Astrocyte of the hippocampus (primary cell): Measurements from ENCODE around the gene ADGRV1.
"Not testable (repeated sequence)": the region's sequence is repeated elsewhere in the genome, so short reads cannot be mapped to it uniquely, and the experiment has no call there.

ENCODE experiments used
- DNase-seq: peaks from one replicate; pipeline ENCODE4 v3.0.0; 2011; ENCODE audit warnings: low read depth, low spot score

ADGRV1 gene

GRCh38 chr5:90650767-90651166 is 92.2 kb downstream of the ADGRV1 start:
- no peak for DNase-seq

- DNase-seq = no peak
Observed at GRCh38 chr5:90654215-90654614, 95.6 kb downstream of the ADGRV1 start.

- no peak for DNase-seq
Observed at GRCh38 chr5:90655423-90655822, 96.8 kb downstream of the ADGRV1 start.

GRCh38 chr5:90657030-90657429 is 98.4 kb downstream of the ADGRV1 start:
- DNase-seq = no peak

- DNase-seq = no peak
Observed at GRCh38 chr5:90657788-90658187, 99.2 kb downstream of the ADGRV1 start.

GRCh38 chr5:90658620-90659019 is 100.0 kb downstream of the ADGRV1 start:
- DNase-seq = no peak

- DNase-seq = not testable (repeated sequence)
Observed at GRCh38 chr5:90668079-90668565, 109.5 kb downstream of the ADGRV1 start.

GRCh38 chr5:90675222-90675621 is 116.6 kb downstream of the ADGRV1 start:
- no peak for DNase-seq

- peak; percentile 11 for DNase-seq
Observed at GRCh38 chr5:90680921-90681563, 122.4 kb downstream of the ADGRV1 start.

GRCh38 chr5:90682278-90682677 is 123.7 kb downstream of the ADGRV1 start:
- no peak for DNase-seq

- DNase-seq = no peak
Observed at GRCh38 chr5:90685425-90686022, 126.9 kb downstream of the ADGRV1 start.

GRCh38 chr5:90686363-90686762 is 127.8 kb downstream of the ADGRV1 start:
- not testable (repeated sequence) for DNase-seq

- not testable (repeated sequence) for DNase-seq
Observed at GRCh38 chr5:90687458-90687857, 128.9 kb downstream of the ADGRV1 start.

GRCh38 chr5:90689064-90689463 is 130.5 kb downstream of the ADGRV1 start:
- DNase-seq = no peak

GRCh38 chr5:90690307-90690706 is 131.7 kb downstream of the ADGRV1 start:
- no peak for DNase-seq

- DNase-seq = no peak
Observed at GRCh38 chr5:90691533-90691932, 132.9 kb downstream of the ADGRV1 start.

GRCh38 chr5:90696153-90696552 is 137.6 kb downstream of the ADGRV1 start:
- DNase-seq = no peak

- DNase-seq = no peak
Observed at GRCh38 chr5:90700299-90700698, 141.7 kb downstream of the ADGRV1 start.

GRCh38 chr5:90703932-90704331 is 145.3 kb downstream of the ADGRV1 start:
- no peak for DNase-seq

- DNase-seq = no peak
Observed at GRCh38 chr5:90707698-90708097, 149.1 kb downstream of the ADGRV1 start.

GRCh38 chr5:90709323-90710155 is 150.9 kb downstream of the ADGRV1 start:
- DNase-seq = peak; percentile 78

- no peak for DNase-seq
Observed at GRCh38 chr5:90718387-90718786, 159.8 kb downstream of the ADGRV1 start.

- no peak for DNase-seq
Observed at GRCh38 chr5:90739567-90739966, 181.0 kb downstream of the ADGRV1 start.
